Spleen (tissue), 11 donors: ENCODE data around the gene ARHGEF37. TPM values are rescaled to one million over a fixed set of nuclear protein-coding genes. Genes with fewer than 3 reads are reported as not detected.

Experiments used
- DNase-seq: peaks from one replicate; pipeline ENCODE4 v3.0.0-alpha.2; 2020
- H3K27ac ChIP-seq, 8 donors: fragments of 200-600 bp; sonication (generic) in 7 of 8; 1 replicate in 4 of 8; 2 replicates in 4 of 8; pipeline versions ENCODE4 v1.5.0 to v1.8.0; 2016 to 2021; ENCODE audit warnings: inconsistent platforms in 4 of 8, mild to moderate bottlenecking in 4 of 8, moderate library complexity in 1 of 8
- H3K27me3 ChIP-seq, 7 donors: fragments of 200-600 bp; sonication (generic) in 6 of 7; replicated peaks in 1 of 7; 1 replicate in 4 of 7; 2 replicates in 3 of 7; pipeline versions ENCODE4 v1.5.0 to v1.8.0; 2016 to 2021; ENCODE audit warnings: inconsistent platforms in 3 of 7, mild to moderate bottlenecking in 1 of 7
- H3K36me3 ChIP-seq, 6 donors: fragments of 200-600 bp; sonication (generic) in 5 of 6; 1 replicate in 4 of 6; 2 replicates in 2 of 6; pipeline versions ENCODE4 v1.5.0 to v1.8.0; 2016 to 2021; ENCODE audit warnings: inconsistent platforms in 2 of 6
- H3K4me1 ChIP-seq, 6 donors: fragments of 200-600 bp; sonication (generic) in 5 of 6; 1 replicate in 3 of 6; 2 replicates in 3 of 6; pipeline versions ENCODE4 v1.5.0 to v1.8.0; 2016 to 2021; ENCODE audit warnings: inconsistent platforms in 3 of 6
- H3K4me3 ChIP-seq, 8 donors: fragments of 200-600 bp; sonication (generic) in 7 of 8; 1 replicate in 4 of 8; 2 replicates in 4 of 8; pipeline versions ENCODE4 v1.5.0 to v1.8.0; 2016 to 2021; ENCODE audit warnings: inconsistent platforms in 4 of 8, mild to moderate bottlenecking in 4 of 8, moderate library complexity in 2 of 8
- H3K9me3 ChIP-seq, 8 donors: fragments of 200-600 bp; sonication (generic) in 7 of 8; 1 replicate in 4 of 8; 2 replicates in 4 of 8; pipeline versions ENCODE4 v1.5.0 to v1.8.0; 2016 to 2021; ENCODE audit warnings: inconsistent platforms in 4 of 8
- POLR2A ChIP-seq, 3 donors: fragments of 450-650 bp; IDR thresholded peaks; one replicate each; pipeline ENCODE4 v1.5.1; 2017; ENCODE audit warnings: antibody characterized with exemption in 3 of 3, mild to moderate bottlenecking in 1 of 3
- POLR2AphosphoS5 ChIP-seq, 3 donors: sonication (generic); formaldehyde crosslinking; IDR thresholded peaks; one replicate each; pipeline ENCODE4 v1.5.1; 2017; ENCODE audit warnings: antibody characterized with exemption in 3 of 3
- WGBS, 5 donors: extraction: QIAGEN DNeasy Blood & Tissue Kit in 3 of 5; methylation state at CpG; one replicate each; pipeline versions ENCODE4 v1.1.5 to v1.1.7; 2013 to 2018; 5-methylcytosine and 5-hydroxymethylcytosine counted together
- intact Hi-C: fragments of 100-400 bp; cut with DNase I; formaldehyde crosslinking; loops from one replicate; pipeline ENCODE4 v1.15.0; 2023; ENCODE audit warnings: low total_unique reads
- polyA plus RNA-seq, 3 donors: library from polyadenylated mRNA; stranded (reverse); fragments of 200-250 nt; gene quantifications; one replicate each; pipeline ENCODE4 v1.2.1, GENCODE V29; 2013
- total RNA-seq, 7 donors: library from RNA; depleted of rRNA in 3 of 7; stranded (reverse); fragments of >200 nt in 3 of 7; fragmentation: NEBNext Ultra II Directional in 4 of 7; extraction: Animal tissue kit (Norgen Biotek cat#: 25700) in 4 of 7; gene quantifications; one replicate each; pipeline versions ENCODE4 v1.1.0 to v1.2.1, GENCODE V29; 2016 to 2021
- TF ChIP-seq, protein P1 (sequence below), 11 experiments: fragments of 200-600 bp in 7 of 11; fragments of 450-650 bp in 4 of 11; sonication (generic) in 4 of 11; IDR thresholded peaks in 8 of 11; conservative IDR thresholded peaks in 3 of 11; 1 replicate in 7 of 11; 2 replicates in 4 of 11; pipeline versions ENCODE4 v1.4.0 to v1.8.0; 2016 to 2021; ENCODE audit warnings: antibody characterized with exemption in 11 of 11, inconsistent platforms in 4 of 11, mild to moderate bottlenecking in 1 of 11
- donor health status: healthy with polysubstance abuse.
- donor health status: DM: no; HTN: no; CAD: no; lungs with moderate emphysema.
- donor health status: DM: no; HTN: no; CAD: no.
- donor health status: Bipolar disorder and iron deficiency.
- donor health status: healthy.
- donor health status: DM: no; HTN: no; CAD: no.
- donor health status: DM: yes; HTN: yes; CAD: no.

The ARHGEF37 gene
- total and polyA plus RNA-seq, 10 donors, result 0.77 to 3.5 (median 1.3) TPM

DNA sequence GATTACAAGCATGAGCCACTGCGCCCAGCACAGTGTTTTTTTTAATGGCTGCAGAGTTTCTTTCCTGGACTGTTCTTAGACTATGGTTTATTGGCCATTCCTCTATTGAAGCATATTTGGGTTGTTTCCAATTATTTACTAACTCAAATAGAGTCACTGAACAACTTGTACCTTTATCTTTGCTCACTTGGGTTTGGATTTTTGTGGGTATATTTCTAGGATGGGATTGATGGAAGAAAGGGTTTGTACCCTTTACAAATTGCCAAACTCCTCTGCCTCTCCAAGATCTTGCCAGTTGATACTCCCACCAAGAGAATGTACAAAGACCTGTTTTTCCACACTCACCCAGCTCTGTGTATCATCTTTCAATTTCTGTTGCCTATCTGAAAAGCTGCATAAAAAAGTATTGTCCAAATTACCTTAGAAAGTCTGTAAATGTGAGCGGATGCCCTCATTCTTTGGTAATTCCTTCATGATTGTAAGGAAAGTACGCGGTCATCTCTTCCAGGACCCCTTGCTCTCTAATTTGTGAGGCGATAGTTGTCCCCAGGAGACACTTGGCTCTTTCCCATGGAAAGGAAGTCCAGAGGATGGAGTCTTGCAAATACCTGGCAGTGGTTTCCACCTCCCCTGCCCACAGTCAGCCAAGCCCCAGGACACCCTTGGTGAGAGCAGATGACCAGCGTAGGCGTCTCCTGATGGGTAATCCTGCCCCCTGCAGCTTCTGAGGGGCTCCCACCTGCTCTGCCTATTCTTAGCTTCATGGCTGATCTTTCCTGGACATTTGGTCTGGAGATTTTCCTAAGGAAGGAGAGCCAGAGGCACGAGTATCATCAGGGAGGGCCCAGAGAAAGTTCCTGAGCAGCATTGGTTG lies 33.0 kb downstream of the ARHGEF37 start:
- intact Hi-C loops, result no loop called here

DNA sequence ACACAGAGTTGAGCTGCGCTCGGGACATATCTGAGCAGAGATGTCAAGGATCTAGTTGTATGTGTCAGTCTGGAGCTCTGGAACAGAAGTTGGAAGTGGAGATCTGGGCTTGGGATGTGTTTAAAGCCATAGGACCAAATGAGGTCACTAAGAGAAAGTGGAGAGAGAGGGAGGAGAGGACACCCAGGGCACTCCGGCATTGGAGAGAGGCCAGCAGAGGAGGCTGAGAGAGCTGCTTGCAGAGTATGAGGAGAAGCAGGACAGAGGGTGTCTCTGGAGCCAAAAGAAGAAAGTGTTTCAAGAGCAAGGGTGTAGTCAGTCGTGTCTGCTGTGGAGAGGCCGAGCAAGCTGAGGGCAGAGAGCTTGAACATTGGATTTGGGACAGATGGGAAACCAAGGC lies 34.7 kb downstream of the ARHGEF37 start:
- Histone ChIP-seq H3K4me3 (no peak overlapping the region), H3K36me3 (no peaks in the 10 kb centered on the region), H3K27ac (no peak overlapping the region), H3K27me3 (no peaks in the 10 kb centered on the region), H3K4me1 (peaks cover 0 to 17% (median 2%) of the 10 kb centered on the region in 6 donors), H3K9me3 (no peaks in the 10 kb centered on the region)
- WGBS, 5 donors, result 62 to 77% (median 68%) methylated on average over 5 of the region's 5 CpGs
- TF ChIP-seq POLR2A (IDR thresholded peaks at IDR 0.05) (no peak), POLR2AphosphoS5 (IDR thresholded peaks at IDR 0.05) (no peak)
- TF ChIP-seq, protein P1, sequence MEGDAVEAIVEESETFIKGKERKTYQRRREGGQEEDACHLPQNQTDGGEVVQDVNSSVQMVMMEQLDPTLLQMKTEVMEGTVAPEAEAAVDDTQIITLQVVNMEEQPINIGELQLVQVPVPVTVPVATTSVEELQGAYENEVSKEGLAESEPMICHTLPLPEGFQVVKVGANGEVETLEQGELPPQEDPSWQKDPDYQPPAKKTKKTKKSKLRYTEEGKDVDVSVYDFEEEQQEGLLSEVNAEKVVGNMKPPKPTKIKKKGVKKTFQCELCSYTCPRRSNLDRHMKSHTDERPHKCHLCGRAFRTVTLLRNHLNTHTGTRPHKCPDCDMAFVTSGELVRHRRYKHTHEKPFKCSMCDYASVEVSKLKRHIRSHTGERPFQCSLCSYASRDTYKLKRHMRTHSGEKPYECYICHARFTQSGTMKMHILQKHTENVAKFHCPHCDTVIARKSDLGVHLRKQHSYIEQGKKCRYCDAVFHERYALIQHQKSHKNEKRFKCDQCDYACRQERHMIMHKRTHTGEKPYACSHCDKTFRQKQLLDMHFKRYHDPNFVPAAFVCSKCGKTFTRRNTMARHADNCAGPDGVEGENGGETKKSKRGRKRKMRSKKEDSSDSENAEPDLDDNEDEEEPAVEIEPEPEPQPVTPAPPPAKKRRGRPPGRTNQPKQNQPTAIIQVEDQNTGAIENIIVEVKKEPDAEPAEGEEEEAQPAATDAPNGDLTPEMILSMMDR (IDR thresholded peaks at IDR 0.05 in 8 of 11, conservative IDR thresholded peaks at IDR 0.05 in 3 of 11), result no peak
- no peak for DNase-seq
- intact Hi-C loops, result no loop called here

More for the DNA sequence above, 33.0 kb downstream of the ARHGEF37 start:
- H3K27me3 ChIP-seq, result no peaks in the 10 kb centered on the region
- peaks cover 0 to 3% (median 0%) of the 10 kb centered on the region in 8 donors for H3K9me3 ChIP-seq
- peaks cover 0 to 4% (median 0%) of the 10 kb centered on the region in 6 donors for H3K36me3 ChIP-seq
- H3K4me3 ChIP-seq, result no peak overlapping the region
- peaks cover 0 to 17% (median 2%) of the 10 kb centered on the region in 6 donors for H3K4me1 ChIP-seq
- TF ChIP-seq, protein P1 (IDR thresholded peaks at IDR 0.05 in 8 of 11, conservative IDR thresholded peaks at IDR 0.05 in 3 of 11), result no peak
- TF ChIP-seq POLR2A (IDR thresholded peaks at IDR 0.05), result no peak
- TF ChIP-seq POLR2AphosphoS5 (IDR thresholded peaks at IDR 0.05), result no peak
- WGBS, 5 donors, result 92 to 96% (median 95%) methylated on average over 8 of the region's 8 CpGs
- DNase-seq, result no peak
- H3K27ac ChIP-seq, result no peak overlapping the region

DNA sequence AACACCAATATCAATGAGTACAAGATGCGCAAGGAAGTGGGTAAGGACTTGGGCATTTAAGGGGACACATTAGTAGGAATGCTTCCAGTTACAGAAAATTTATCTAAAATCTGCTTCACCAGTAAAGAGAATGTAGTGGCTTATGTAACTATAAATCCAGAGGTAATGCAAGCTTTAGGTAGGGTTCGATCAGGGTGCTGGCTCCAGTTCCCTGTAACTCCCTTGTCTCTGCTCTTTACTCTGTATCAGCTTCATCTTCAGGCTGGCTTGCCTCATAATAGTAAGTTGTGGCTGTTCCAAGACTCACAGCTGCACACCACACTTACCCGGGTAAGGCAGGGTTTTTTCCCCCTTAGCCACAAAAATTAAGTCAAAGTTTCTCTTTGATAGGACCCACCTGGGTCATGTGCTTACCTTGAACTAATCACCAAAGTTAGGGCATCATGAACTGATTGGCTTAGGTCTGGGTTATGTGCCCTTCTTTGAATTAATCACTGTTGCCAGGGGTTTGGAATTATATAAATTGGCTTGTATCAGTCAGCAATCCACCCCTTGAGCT lies 35.5 kb downstream of the ARHGEF37 start:
- Histone ChIP-seq H3K4me3 (no peak overlapping the region), H3K9me3 (no peaks in the 10 kb centered on the region), H3K27ac (no peak overlapping the region), H3K4me1 (peaks cover 0 to 17% (median 2%) of the 10 kb centered on the region in 6 donors), H3K36me3 (peaks cover 0 to 1% (median 0%) of the 10 kb centered on the region in 6 donors), H3K27me3 (no peaks in the 10 kb centered on the region)
- DNase-seq, result no peak
- TF ChIP-seq POLR2A (IDR thresholded peaks at IDR 0.05) (no peak), POLR2AphosphoS5 (IDR thresholded peaks at IDR 0.05) (no peak)
- TF ChIP-seq, protein P1 (IDR thresholded peaks at IDR 0.05 in 8 of 11, conservative IDR thresholded peaks at IDR 0.05 in 3 of 11), result no peak
- intact Hi-C loops, result no loop called here
- WGBS, 5 donors, result 69 to 87% (median 82%) methylated on average over 3 of the region's 3 CpGs

DNA sequence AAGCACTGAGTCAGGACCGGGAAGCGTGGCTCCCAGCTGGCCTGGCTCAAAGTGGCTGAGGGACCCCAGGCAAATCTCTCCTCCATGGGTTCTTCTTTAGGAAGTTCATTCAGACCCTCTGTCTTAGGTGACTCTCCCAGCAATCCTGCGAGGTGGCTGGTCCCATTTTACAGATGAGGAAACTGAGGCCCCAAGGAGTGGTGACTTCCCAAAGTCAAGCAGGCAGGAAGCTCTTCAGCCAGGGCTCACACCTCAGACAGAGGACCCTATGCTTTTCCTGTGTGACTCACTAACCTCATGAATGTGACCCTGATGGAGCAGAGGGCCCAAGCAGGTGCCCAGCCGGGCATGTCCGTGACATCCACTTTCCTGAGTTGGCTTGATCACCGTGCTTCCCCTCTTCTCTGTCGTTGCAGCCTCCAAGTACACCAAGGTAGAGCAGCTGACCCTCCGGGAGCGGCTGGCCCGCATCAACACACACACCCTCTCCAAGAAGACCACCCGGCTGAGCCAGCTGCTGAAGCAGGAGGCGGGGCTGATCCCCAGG lies 36.5 kb downstream of the ARHGEF37 start:
- Histone ChIP-seq H3K4me1 (peaks cover 0 to 17% (median 2%) of the 10 kb centered on the region in 6 donors), H3K27me3 (no peaks in the 10 kb centered on the region), H3K9me3 (no peaks in the 10 kb centered on the region), H3K27ac (peak overlapping the region in 2 of 8 donors; percentile 11 to 42), H3K36me3 (peaks cover 0 to 5% (median 0%) of the 10 kb centered on the region in 6 donors), H3K4me3 (no peak overlapping the region)
- WGBS, 5 donors, result 73 to 89% (median 83%) methylated on average over 12 of the region's 12 CpGs
- intact Hi-C loops, result no loop called here
- DNase-seq, result no peak
- TF ChIP-seq POLR2AphosphoS5 (IDR thresholded peaks at IDR 0.05), result peak in 1 of 3 donors; percentile 47
- TF ChIP-seq, protein P1 (IDR thresholded peaks at IDR 0.05 in 8 of 11, conservative IDR thresholded peaks at IDR 0.05 in 3 of 11), result no peak
- no peak for TF ChIP-seq POLR2A (IDR thresholded peaks at IDR 0.05)
